Caco-2 (cell line): ENCODE data around the gene CLPX. TPM values are rescaled to one million over a fixed set of nuclear protein-coding genes. Genes with fewer than 3 reads are reported as not detected.

Experiments
- BruUV-seq: library from RNA; stranded (reverse); fragments of 400-500 nt; replicated peaks from 2 replicates; lab custom pipeline; 2021; lab: Mats Ljungman, UMichigan
- CTCF ChIA-PET: fragments of 300-600 bp; sonication (Branson Sonifier 250); formaldehyde crosslinking; loops from one replicate; lab custom pipeline; 2022; ENCODE audit warnings: antibody characterized with exemption; lab: Charles Lee
- POLR2A ChIA-PET: fragments of 300-600 bp; sonication (Branson Sonifier 250); formaldehyde crosslinking; loops from one replicate; lab custom pipeline; 2022; ENCODE audit warnings: antibody characterized with exemption; lab: Charles Lee
- DNase-seq, 2 experiments: peaks; one replicate each; pipeline versions ENCODE4 v3.0.0 to v3.0.0-alpha.2; 2020 to 2022
- H3K27me3 ChIP-seq: replicated peaks from 2 replicates; pipeline ENCODE4 v1.6.0; 2011; ENCODE audit warnings: low read length; ENCODE audit not compliant: control insufficient read depth, insufficient read depth
- H3K36me3 ChIP-seq: 2 replicates; pipeline ENCODE4 v1.5.1; 2011; ENCODE audit warnings: low read length; ENCODE audit not compliant: control insufficient read depth, insufficient read depth
- H3K4me1 ChIP-seq: fragments of 250-450 bp; sonication (Bioruptor Pico); 2 replicates; pipeline ENCODE4 v1.5.1; 2020; ENCODE audit warnings: mild to moderate bottlenecking
- H3K4me3 ChIP-seq: 2 replicates; pipeline ENCODE4 v1.5.1; 2011; ENCODE audit warnings: low read depth, mild to moderate bottlenecking, control low read depth, low read length
- H3K9me3 ChIP-seq: fragments of 250-450 bp; sonication (Bioruptor Pico); 2 replicates; pipeline ENCODE4 v1.5.1; 2020; ENCODE audit warnings: mild to moderate bottlenecking, moderate library complexity
- H3K27ac Mint-ChIP-seq: one replicate; pipeline ENCODE4 v1.8.0; 2022; ENCODE audit warnings: mixed read lengths; ENCODE audit not compliant: unreplicated experiment
- H3K27me3 Mint-ChIP-seq: one replicate; pipeline ENCODE4 v1.8.0; 2022; ENCODE audit warnings: mixed read lengths; ENCODE audit not compliant: insufficient read depth, unreplicated experiment
- H3K36me3 Mint-ChIP-seq: one replicate; pipeline ENCODE4 v1.8.0; 2022; ENCODE audit warnings: mild to moderate bottlenecking, mixed read lengths; ENCODE audit not compliant: insufficient read depth, unreplicated experiment
- H3K4me1 Mint-ChIP-seq: one replicate; pipeline ENCODE4 v1.8.0; 2022; ENCODE audit warnings: low read depth, mixed read lengths; ENCODE audit not compliant: unreplicated experiment
- H3K4me3 Mint-ChIP-seq: one replicate; pipeline ENCODE4 v1.8.0; 2022; ENCODE audit warnings: mild to moderate bottlenecking, moderate library complexity, mixed read lengths; ENCODE audit not compliant: unreplicated experiment
- H3K9me3 Mint-ChIP-seq: one replicate; pipeline ENCODE4 v1.8.0; 2022; ENCODE audit warnings: mixed read lengths; ENCODE audit not compliant: unreplicated experiment
- CTCF ChIP-seq, 2 experiments: fragments of 200-600 bp in 1 of 2; IDR thresholded peaks; 1 replicate in 1 of 2; 2 replicates in 1 of 2; pipeline versions ENCODE4 v1.5.1 to v1.8.0; 2011 to 2022; ENCODE audit warnings: antibody characterized with exemption in 1 of 2, control low read depth in 1 of 2, inconsistent platforms in 1 of 2, low read depth in 1 of 2, low read length in 1 of 2, mild to moderate bottlenecking in 1 of 2, moderate library complexity in 1 of 2; ENCODE audit not compliant: insufficient read depth in 1 of 2, severe bottlenecking in 1 of 2, unreplicated experiment in 1 of 2
- intact Hi-C: fragments of 100-400 bp; cut with micrococcal nuclease; formaldehyde crosslinking; loops from one replicate; pipeline ENCODE4 v1.10.0; 2022; ENCODE audit not compliant: unreplicated experiment
- total RNA-seq: library from RNA; stranded (reverse); gene quantifications from 2 replicates; pipeline ENCODE4 v1.2.3, GENCODE V29; 2022

Gene CLPX
- total RNA-seq, 1 experiment from 2014 or later: 59.4 TPM

- H3K4me3 ChIP-seq: no peak overlapping the region
- intact Hi-C loops: no loop called here
- no peak for DNase-seq
- no TSS peak for BruUV-seq
- H3K27ac Mint-ChIP-seq: no peak overlapping the region
- no peak for TF ChIP-seq CTCF (IDR thresholded peaks at IDR 0.05; ENCODE audit: insufficient read depth in 1 of 2, low read depth in 1 of 2, low read length in 1 of 2, severe bottlenecking in 1 of 2, unreplicated experiment in 1 of 2)
- ChIA-PET CTCF (interaction anchor here (1.2 to 3.1 kb wide), 3 partner anchors 15 to 68 kb away, joined by 4 to 65 read pairs (median 37); no protein-coding TSS in a partner anchor), POLR2A (no interaction called here)
- no peak overlapping the region for H3K4me3 Mint-ChIP-seq
- no peaks in the 10 kb centered on the region for H3K9me3 ChIP-seq
- H3K36me3 Mint-ChIP-seq: peaks cover 28% of the 10 kb centered on the region
- H3K27me3 Mint-ChIP-seq: no peaks in the 10 kb centered on the region
- H3K9me3 Mint-ChIP-seq: no peaks in the 10 kb centered on the region
- peaks cover 6% of the 10 kb centered on the region for H3K4me1 Mint-ChIP-seq
- no peaks in the 10 kb centered on the region for H3K27me3 ChIP-seq
- no peaks in the 10 kb centered on the region for H3K4me1 ChIP-seq
- no peaks in the 10 kb centered on the region; the same call in 1 of the 2 replicates for H3K36me3 ChIP-seq
Measured at GRCh38 chr15:65102912-65103311, 82.2 kb downstream of the CLPX start.

GRCh38 chr15:65101891-65102708, 83.0 kb downstream of the CLPX start:
- BruUV-seq: no TSS peak
- Histone ChIP-seq H3K9me3 (no peaks in the 10 kb centered on the region), H3K27me3 (no peaks in the 10 kb centered on the region), H3K4me3 (no peak overlapping the region), H3K36me3 (no peaks in the 10 kb centered on the region; the same call in 1 of the 2 replicates), H3K4me1 (no peaks in the 10 kb centered on the region)
- Mint-ChIP-seq H3K4me3 (no peak overlapping the region), H3K36me3 (peaks cover 28% of the 10 kb centered on the region), H3K27me3 (no peaks in the 10 kb centered on the region), H3K4me1 (peaks cover 6% of the 10 kb centered on the region), H3K9me3 (no peaks in the 10 kb centered on the region), H3K27ac (peak overlapping the region; percentile 9)
- intact Hi-C loops: loop anchor here (1.0 kb wide), 3 partner anchors 16 to 69 kb away; no protein-coding TSS in a partner anchor
- DNase-seq: no peak
- ChIA-PET POLR2A (interaction anchor here (0.6 to 1.8 kb wide), 3 partner anchors 13 to 105 kb away, joined by 3 to 4 read pairs (median 4); no protein-coding TSS in a partner anchor), CTCF (interaction anchor here (0.5 to 3.1 kb wide), 22 partner anchors 8 to 1494 kb away, joined by 3 to 65 read pairs (median 7); partner anchors contain the start of genes CLPX, SLC51B and UBAP1L)
- TF ChIP-seq CTCF (IDR thresholded peaks at IDR 0.05; ENCODE audit: insufficient read depth in 1 of 2, low read depth in 1 of 2, low read length in 1 of 2, severe bottlenecking in 1 of 2, unreplicated experiment in 1 of 2): peak in 1 of 2 experiments; percentile 2

GRCh38 chr15:65101411-65101890, 83.7 kb downstream of the CLPX start:
- Histone ChIP-seq H3K9me3 (no peaks in the 10 kb centered on the region), H3K36me3 (no peaks in the 10 kb centered on the region; the same call in 1 of the 2 replicates), H3K27me3 (no peaks in the 10 kb centered on the region), H3K4me1 (no peaks in the 10 kb centered on the region), H3K4me3 (no peak overlapping the region)
- ChIA-PET CTCF (interaction anchor here (0.5 to 3.1 kb wide), 23 partner anchors 9 to 1495 kb away, joined by 3 to 65 read pairs (median 7); partner anchors contain the start of genes CLPX, SLC51B and UBAP1L), POLR2A (interaction anchor here (0.5 to 1.8 kb wide), 4 partner anchors 12 to 105 kb away, joined by 3 to 6 read pairs (median 4); no protein-coding TSS in a partner anchor)
- peak; percentile 74 to 84 for TF ChIP-seq CTCF (IDR thresholded peaks at IDR 0.05; ENCODE audit: insufficient read depth in 1 of 2, low read depth in 1 of 2, low read length in 1 of 2, severe bottlenecking in 1 of 2, unreplicated experiment in 1 of 2)
- Mint-ChIP-seq H3K4me1 (peaks cover 6% of the 10 kb centered on the region), H3K36me3 (peaks cover 28% of the 10 kb centered on the region), H3K9me3 (no peaks in the 10 kb centered on the region), H3K27me3 (no peaks in the 10 kb centered on the region), H3K4me3 (no peak overlapping the region), H3K27ac (peak overlapping the region; percentile 9)
- BruUV-seq: no TSS peak
- DNase-seq: peak; percentile 66 to 81
- intact Hi-C loops: loop anchor here (1.0 kb wide), 3 partner anchors 15 to 68 kb away; no protein-coding TSS in a partner anchor
